ENCODE data around the gene ATG14. TPM values are rescaled to one million over a fixed set of nuclear protein-coding genes. Genes with fewer than 3 reads are reported as not detected.
"Not testable (repeated sequence)": the region's sequence is repeated elsewhere in the genome, so short reads cannot be mapped to it uniquely, and the experiment has no call there.

ATG14 gene
- total RNA-seq, 1 donor from 2014 or later, result 12.1 TPM

DNA sequence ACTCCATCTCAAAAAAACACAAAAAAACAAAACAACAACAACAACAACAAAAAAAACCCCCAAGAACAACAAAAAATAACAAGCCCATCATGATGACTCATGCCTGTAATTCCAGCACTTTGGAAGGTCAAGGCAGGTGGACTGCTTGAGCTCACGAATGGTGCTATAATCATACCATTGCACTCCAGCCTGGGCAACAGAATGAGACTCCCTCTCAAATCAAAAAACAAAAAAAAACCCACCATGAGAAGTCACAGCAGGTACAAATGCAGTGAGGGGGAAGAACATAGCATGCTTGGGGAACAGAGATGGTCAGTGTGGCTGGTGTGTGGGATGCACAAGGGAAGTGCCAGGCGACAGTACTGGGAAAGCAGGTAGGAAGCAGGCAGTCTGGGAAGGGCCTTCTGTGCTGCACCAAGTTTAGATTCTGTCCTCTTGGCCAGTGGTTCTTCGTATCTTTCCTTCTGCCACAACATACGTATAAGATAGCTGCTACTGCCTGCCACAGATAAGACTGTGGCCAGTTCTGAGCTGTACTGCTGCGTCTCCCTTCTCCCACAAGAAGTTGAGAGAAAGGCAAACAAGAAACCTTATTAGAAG, 28.0 kb downstream of the ATG14 start:
- TF ChIP-seq CTCF (IDR thresholded peaks at IDR 0.05; ENCODE audit: insufficient read depth, low read length, poor library complexity, severe bottlenecking), result no peak
- H3K27me3 ChIP-seq (ENCODE audit: control insufficient read depth, insufficient read depth, low read length), result no peaks in the 10 kb centered on the region
- DNase-seq (ENCODE audit: low read depth), result no peak
- H3K36me3 ChIP-seq (ENCODE audit: control insufficient read depth, insufficient read depth, low read length), result peaks cover 3% of the 10 kb centered on the region
- H3K4me3 ChIP-seq (ENCODE audit: low read depth, low read length), result no peak overlapping the region

DNA sequence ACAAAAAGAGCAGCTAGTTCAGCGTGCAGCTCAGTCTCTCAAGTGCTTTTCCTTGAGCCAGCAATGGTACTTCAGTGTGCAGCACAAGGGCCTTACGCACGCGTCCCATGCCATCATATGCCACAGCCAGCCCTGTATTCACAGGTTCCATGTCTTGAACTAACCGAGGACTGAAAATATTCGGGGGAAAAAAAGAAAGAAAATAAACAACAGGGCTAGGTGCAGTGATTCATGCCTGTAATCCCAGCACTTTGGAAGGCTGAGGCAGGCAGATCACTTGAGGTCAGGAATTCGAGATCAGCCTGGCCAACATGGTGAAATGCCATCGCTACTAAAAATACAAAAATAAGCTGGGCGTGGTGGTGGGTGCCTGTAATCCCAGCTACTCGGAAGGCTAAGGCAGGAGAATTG, 28.6 kb downstream of the ATG14 start:
- H3K4me3 ChIP-seq (ENCODE audit: low read depth, low read length); H3K36me3 ChIP-seq (ENCODE audit: control insufficient read depth, insufficient read depth, low read length); DNase-seq (ENCODE audit: low read depth); H3K27me3 ChIP-seq (ENCODE audit: control insufficient read depth, insufficient read depth, low read length): not testable (repeated sequence)

GRCh38 chr14:55382483-55382882, 29.1 kb downstream of the ATG14 start:
- peaks cover 4% of the 10 kb centered on the region for H3K36me3 ChIP-seq (ENCODE audit: control insufficient read depth, insufficient read depth, low read length)
- TF ChIP-seq CTCF (IDR thresholded peaks at IDR 0.05; ENCODE audit: insufficient read depth, low read length, poor library complexity, severe bottlenecking), result no peak
- no peak for DNase-seq (ENCODE audit: low read depth)
- no peak overlapping the region for H3K4me3 ChIP-seq (ENCODE audit: low read depth, low read length)
- H3K27me3 ChIP-seq (ENCODE audit: control insufficient read depth, insufficient read depth, low read length), result no peaks in the 10 kb centered on the region

- DNase-seq (ENCODE audit: low read depth), result no peak
- TF ChIP-seq CTCF (IDR thresholded peaks at IDR 0.05; ENCODE audit: insufficient read depth, low read length, poor library complexity, severe bottlenecking), result no peak
- Histone ChIP-seq H3K27me3 (ENCODE audit: control insufficient read depth, insufficient read depth, low read length) (no peaks in the 10 kb centered on the region), H3K4me3 (ENCODE audit: low read depth, low read length) (no peak overlapping the region), H3K36me3 (ENCODE audit: control insufficient read depth, insufficient read depth, low read length) (peaks cover 4% of the 10 kb centered on the region)
These were observed 30.1 kb downstream of the ATG14 start for GRCh38 chr14:55381561-55381960.

DNA sequence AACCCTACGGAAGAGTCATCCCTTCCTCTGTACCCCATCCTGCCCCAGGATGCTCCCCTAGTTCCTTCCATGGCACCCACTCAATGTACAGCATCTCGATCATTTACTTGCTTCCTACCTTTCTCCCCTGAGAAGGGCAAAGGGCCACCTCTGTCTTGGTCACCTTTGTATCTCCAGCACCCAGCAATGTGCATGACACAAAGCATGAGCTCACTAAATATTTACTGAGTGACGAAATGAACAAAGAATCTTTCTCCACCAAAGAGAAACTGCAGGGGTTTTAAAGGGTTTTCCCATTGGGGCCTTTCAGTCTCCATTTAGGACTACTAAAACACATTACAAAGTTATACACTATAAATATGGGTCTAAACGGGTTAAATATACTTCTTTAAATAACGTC, 30.6 kb downstream of the ATG14 start:
- no peak for DNase-seq (ENCODE audit: low read depth)
- no peak overlapping the region for H3K4me3 ChIP-seq (ENCODE audit: low read depth, low read length)
- H3K27me3 ChIP-seq (ENCODE audit: control insufficient read depth, insufficient read depth, low read length), result no peaks in the 10 kb centered on the region
- H3K36me3 ChIP-seq (ENCODE audit: control insufficient read depth, insufficient read depth, low read length), result peaks cover 4% of the 10 kb centered on the region
- TF ChIP-seq CTCF (IDR thresholded peaks at IDR 0.05; ENCODE audit: insufficient read depth, low read length, poor library complexity, severe bottlenecking), result no peak

GRCh38 chr14:55377236-55377635, 34.4 kb downstream of the ATG14 start:
- peak; percentile 3 for TF ChIP-seq CTCF (IDR thresholded peaks at IDR 0.05; ENCODE audit: insufficient read depth, low read length, poor library complexity, severe bottlenecking)
- Histone ChIP-seq H3K4me3 (ENCODE audit: low read depth, low read length) (no peak overlapping the region), H3K27me3 (ENCODE audit: control insufficient read depth, insufficient read depth, low read length) (no peaks in the 10 kb centered on the region), H3K36me3 (ENCODE audit: control insufficient read depth, insufficient read depth, low read length) (peaks cover 3% of the 10 kb centered on the region)
- no peak for DNase-seq (ENCODE audit: low read depth)
